SK-N-SH (cell line): ENCODE data around the gene LETM1. TPM values are rescaled to one million over a fixed set of nuclear protein-coding genes. Genes with fewer than 3 reads are reported as not detected.

Source experiments
- CTCF ChIA-PET: fragments of 300-600, 350-600 bp; formaldehyde crosslinking; extraction: SDS; loops from one replicate; lab custom pipeline; 2021; lab: Yijun Ruan, JAX
- POLR2A ChIA-PET: fragments of 350-600 bp; sonication (Branson Sonifier 250); formaldehyde crosslinking; extraction: SDS; loops from one replicate; lab custom pipeline; 2020; ENCODE audit warnings: antibody characterized with exemption, inconsistent platforms; lab: Yijun Ruan, JAX
- DNase-seq: peaks from one replicate; pipeline ENCODE4 v3.0.0; 2012
- H2AFZ ChIP-seq: fragments of 200-600 bp; sonication (generic); 2 replicates; pipeline ENCODE4 v1.8.1; 2016; ENCODE audit warnings: antibody characterized with exemption, mild to moderate bottlenecking, low read depth
- H3F3A ChIP-seq: fragments of 200-600 bp; sonication (generic); replicated peaks from 2 replicates; pipeline ENCODE3; 2016; ENCODE audit warnings: antibody characterized with exemption, mild to moderate bottlenecking; ENCODE audit not compliant: insufficient read depth
- H3K27ac ChIP-seq, 2 experiments: fragments of 200-500 bp in 1 of 2; fragments of 200-600 bp in 1 of 2; sonication (Bioruptor generic) in 1 of 2; sonication (generic), shearing (Covaris generic) in 1 of 2; 2 replicates each; pipeline versions ENCODE4 v1.5.1 to v1.6.1; 2014 to 2016; ENCODE audit warnings: low read depth in 2 of 2, inconsistent platforms in 1 of 2, low read length in 1 of 2, mild to moderate bottlenecking in 1 of 2, mixed read lengths in 1 of 2
- H3K27me3 ChIP-seq: fragments of 200-600 bp; sonication (generic), shearing (Covaris generic); 2 replicates; pipeline ENCODE4 v1.6.1; 2016; ENCODE audit warnings: mixed run types; ENCODE audit not compliant: insufficient read depth
- H3K36me3 ChIP-seq, 2 experiments: fragments of 200-500 bp in 1 of 2; fragments of 200-600 bp in 1 of 2; sonication (Bioruptor generic) in 1 of 2; sonication (generic) in 1 of 2; replicated peaks in 1 of 2; 2 replicates each; pipeline versions ENCODE3 to v1.5.1; 2014 to 2016; ENCODE audit warnings: low read length in 1 of 2, mild to moderate bottlenecking in 1 of 2; ENCODE audit not compliant: insufficient read depth in 2 of 2, control insufficient read depth in 1 of 2
- H3K4me1 ChIP-seq, 2 experiments: fragments of 200-500 bp in 1 of 2; fragments of 200-600 bp in 1 of 2; sonication (Bioruptor generic) in 1 of 2; sonication (generic), shearing (Covaris generic) in 1 of 2; 2 replicates each; pipeline versions ENCODE4 v1.5.1 to v1.6.1; 2014 to 2016; ENCODE audit warnings: low read depth in 1 of 2, low read length in 1 of 2, mixed run types in 1 of 2; ENCODE audit not compliant: insufficient read depth in 2 of 2, control insufficient read depth in 1 of 2
- H3K4me2 ChIP-seq: fragments of 200-600 bp; sonication (generic), shearing (Covaris generic); 2 replicates; pipeline ENCODE4 v1.6.1; 2017; ENCODE audit warnings: mixed run types
- H3K4me3 ChIP-seq, 2 experiments: fragments of 200-500 bp in 1 of 2; fragments of 200-600 bp in 1 of 2; sonication (Bioruptor generic) in 1 of 2; sonication (generic), shearing (Covaris generic) in 1 of 2; 2 replicates each; pipeline versions ENCODE4 v1.5.1 to v1.8.1; 2014 to 2016; ENCODE audit warnings: low read depth in 2 of 2, inconsistent platforms in 1 of 2, low read length in 1 of 2, mild to moderate bottlenecking in 1 of 2, mixed read lengths in 1 of 2, moderate library complexity in 1 of 2
- H3K79me2 ChIP-seq: fragments of 200-600 bp; sonication (generic); 2 replicates; pipeline ENCODE4 v1.8.1; 2017; ENCODE audit warnings: mild to moderate bottlenecking; ENCODE audit not compliant: insufficient read depth
- H3K9ac ChIP-seq: fragments of 200-600 bp; sonication (generic); 2 replicates; pipeline ENCODE4 v1.6.1; 2017; ENCODE audit warnings: mixed run types
- H3K9me2 ChIP-seq: fragments of 200-600 bp; sonication (generic); 2 replicates; pipeline ENCODE4 v1.6.1; 2017; ENCODE audit warnings: mixed run types
- H3K9me3 ChIP-seq: fragments of 200-600 bp; sonication (generic); 2 replicates; pipeline ENCODE4 v1.6.1; 2017; ENCODE audit warnings: mixed run types, mild to moderate bottlenecking, moderate library complexity
- H4K20me1 ChIP-seq: fragments of 200-600 bp; sonication (generic); 2 replicates; pipeline ENCODE4 v1.6.1; 2017; ENCODE audit warnings: mild to moderate bottlenecking, mixed run types; ENCODE audit not compliant: insufficient read depth
- CTCF ChIP-seq: fragments of 200-600 bp; sonication (generic); IDR thresholded peaks from 2 replicates; pipeline ENCODE4 v1.6.1; 2017; ENCODE audit warnings: antibody characterized with exemption, mild to moderate bottlenecking, moderate library complexity
- FOXM1 ChIP-seq: IDR thresholded peaks from 2 replicates; pipeline ENCODE4 v1.4.0; 2012; ENCODE audit warnings: low read depth, mild to moderate bottlenecking
- GABPA ChIP-seq: IDR thresholded peaks from 2 replicates; pipeline ENCODE4 v1.4.0; 2012; ENCODE audit warnings: low read depth, mild to moderate bottlenecking
- IRF3 ChIP-seq: fragments of 150-350 bp; IDR thresholded peaks from 2 replicates; pipeline ENCODE4 v1.6.1; 2016; ENCODE audit warnings: mild to moderate bottlenecking, low read depth, low read length
- JUND ChIP-seq: IDR thresholded peaks from 2 replicates; pipeline ENCODE4 v1.4.0; 2012
- MEF2A ChIP-seq: IDR thresholded peaks from 2 replicates; pipeline ENCODE4 v1.4.0; 2012; ENCODE audit warnings: low read depth, borderline replicate concordance
- RAD21 ChIP-seq: IDR thresholded peaks from 2 replicates; pipeline ENCODE4 v1.6.1; 2012; ENCODE audit warnings: mild to moderate bottlenecking, low read length
- RFX5 ChIP-seq: IDR thresholded peaks from 2 replicates; pipeline ENCODE4 v1.6.1; 2012; ENCODE audit warnings: mild to moderate bottlenecking, improper control_type of control experiment, low read length
- RXRA ChIP-seq: IDR thresholded peaks from 2 replicates; pipeline ENCODE4 v1.4.0; 2012; ENCODE audit warnings: low read depth, mild to moderate bottlenecking, borderline replicate concordance
- SIN3A ChIP-seq: IDR thresholded peaks from 2 replicates; pipeline ENCODE4 v1.6.1; 2012; ENCODE audit warnings: low read depth, mild to moderate bottlenecking, low read length, moderate library complexity, borderline replicate concordance
- WGBS: methylation state at CpG from one replicate; pipeline ENCODE4 v1.1.6; 2017; ENCODE audit warnings: low lambda C conversion rate; 5-methylcytosine and 5-hydroxymethylcytosine counted together
- polyA plus RNA-seq, 3 experiments: library from polyadenylated mRNA; depleted of rRNA; stranded (reverse); fragments of >200 nt; gene quantifications; 2 replicates each; pipeline ENCODE4 v1.2.3, GENCODE V29; 2012
- TF ChIP-seq, protein P1 (sequence below): fragments of 150-350 bp; IDR thresholded peaks from 2 replicates; pipeline ENCODE4 v1.6.1; 2017; ENCODE audit warnings: antibody characterized with exemption, low read length, low read depth, borderline replicate concordance
- TF ChIP-seq, protein P2 (sequence below): IDR thresholded peaks from 2 replicates; pipeline ENCODE4 v1.4.0; 2012; ENCODE audit warnings: low read depth, borderline replicate concordance
- TF ChIP-seq, protein P3 (sequence below): IDR thresholded peaks from 2 replicates; pipeline ENCODE4 v1.4.0; 2012; ENCODE audit warnings: low read depth

The LETM1 gene
- polyA plus RNA-seq, 1 of the 3 experiments (the other 2 are of a cell fraction) = 25.8 TPM

GRCh38 chr4:1765409-1766072 lies 90.4 kb downstream of the LETM1 start:
- 76% methylated on average over 4 of the region's 10 CpGs for WGBS
- H3K9me3 ChIP-seq = no peaks in the 10 kb centered on the region
- DNase-seq = peak; percentile 39
- no peak for TF ChIP-seq RAD21
- no peak for TF ChIP-seq RXRA
- no peak for TF ChIP-seq SIN3A
- TF ChIP-seq RFX5 = no peak
- TF ChIP-seq, protein P1, sequence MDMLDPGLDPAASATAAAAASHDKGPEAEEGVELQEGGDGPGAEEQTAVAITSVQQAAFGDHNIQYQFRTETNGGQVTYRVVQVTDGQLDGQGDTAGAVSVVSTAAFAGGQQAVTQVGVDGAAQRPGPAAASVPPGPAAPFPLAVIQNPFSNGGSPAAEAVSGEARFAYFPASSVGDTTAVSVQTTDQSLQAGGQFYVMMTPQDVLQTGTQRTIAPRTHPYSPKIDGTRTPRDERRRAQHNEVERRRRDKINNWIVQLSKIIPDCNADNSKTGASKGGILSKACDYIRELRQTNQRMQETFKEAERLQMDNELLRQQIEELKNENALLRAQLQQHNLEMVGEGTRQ = no peak
- no peak for TF ChIP-seq GABPA
- no peak for TF ChIP-seq JUND
- TF ChIP-seq, all 33 proteins: peak for 0
- H3K4me3 ChIP-seq = no peak overlapping the region
- peaks cover 0 to 12% of the 10 kb centered on the region in 2 experiments; a peak in 1 of 4 replicates for H3K4me1 ChIP-seq
- no peaks in the 10 kb centered on the region for H3K79me2 ChIP-seq
- no peak overlapping the region for H2AFZ ChIP-seq
- no peak overlapping the region for H3K27ac ChIP-seq
- ChIA-PET CTCF (interaction anchor here (1.2 to 4.1 kb wide), 6 partner anchors 10 to 44 kb away, joined by 4 to 21 read pairs (median 6); no protein-coding TSS in a partner anchor), POLR2A (no interaction called here)
- no peak overlapping the region for H3K4me2 ChIP-seq
- no peaks in the 10 kb centered on the region for H3K27me3 ChIP-seq
- no peaks in the 10 kb centered on the region for H3K9me2 ChIP-seq
- no peaks in the 10 kb centered on the region for H3F3A ChIP-seq
- no peaks in the 10 kb centered on the region for H3K36me3 ChIP-seq
- no peaks in the 10 kb centered on the region for H4K20me1 ChIP-seq
- H3K9ac ChIP-seq = no peak overlapping the region

DNA sequence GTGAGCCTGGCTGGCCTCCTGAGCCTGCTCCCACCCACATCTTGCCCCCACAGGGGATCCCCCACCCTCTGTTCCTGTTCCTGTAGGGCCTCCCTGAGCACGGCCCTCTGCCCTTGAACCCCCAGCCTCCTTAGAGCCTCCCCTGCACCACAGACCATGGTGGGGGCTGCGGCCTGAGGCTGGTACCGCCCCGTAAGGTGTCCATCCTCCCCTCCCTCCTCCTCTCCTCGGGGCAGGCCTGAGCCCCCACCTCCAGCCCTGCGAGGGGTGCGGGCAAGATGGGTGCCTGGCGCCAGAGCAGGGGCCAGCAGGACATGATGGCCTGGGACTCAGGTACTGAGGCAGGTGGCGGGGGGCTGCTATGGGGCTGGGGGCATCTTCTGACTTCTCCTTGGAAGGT lies 91.3 kb downstream of the LETM1 start:
- no peaks in the 10 kb centered on the region for H3F3A ChIP-seq
- H3K4me2 ChIP-seq = no peak overlapping the region
- no peak overlapping the region for H2AFZ ChIP-seq
- 84% methylated on average over 5 of the region's 9 CpGs for WGBS
- H3K27ac ChIP-seq = no peak overlapping the region
- H3K4me3 ChIP-seq = no peak overlapping the region
- no peaks in the 10 kb centered on the region for H3K27me3 ChIP-seq
- ChIA-PET CTCF (interaction anchor here (0.7 to 4.1 kb wide), 5 partner anchors 9 to 20 kb away, joined by 3 to 19 read pairs (median 5); no protein-coding TSS in a partner anchor), POLR2A (no interaction called here)
- H3K9ac ChIP-seq = no peak overlapping the region
- TF ChIP-seq MEF2A (no peak), CTCF (no peak), IRF3 (no peak), FOXM1 (no peak)
- TF ChIP-seq, protein P2, sequence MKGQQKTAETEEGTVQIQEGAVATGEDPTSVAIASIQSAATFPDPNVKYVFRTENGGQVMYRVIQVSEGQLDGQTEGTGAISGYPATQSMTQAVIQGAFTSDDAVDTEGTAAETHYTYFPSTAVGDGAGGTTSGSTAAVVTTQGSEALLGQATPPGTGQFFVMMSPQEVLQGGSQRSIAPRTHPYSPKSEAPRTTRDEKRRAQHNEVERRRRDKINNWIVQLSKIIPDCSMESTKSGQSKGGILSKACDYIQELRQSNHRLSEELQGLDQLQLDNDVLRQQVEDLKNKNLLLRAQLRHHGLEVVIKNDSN = no peak
- TF ChIP-seq, protein P3, sequence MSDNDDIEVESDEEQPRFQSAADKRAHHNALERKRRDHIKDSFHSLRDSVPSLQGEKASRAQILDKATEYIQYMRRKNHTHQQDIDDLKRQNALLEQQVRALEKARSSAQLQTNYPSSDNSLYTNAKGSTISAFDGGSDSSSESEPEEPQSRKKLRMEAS = no peak
- H3K4me1 ChIP-seq = peaks cover 0 to 12% of the 10 kb centered on the region in 2 experiments; a peak in 1 of 4 replicates
- H3K9me3 ChIP-seq = no peaks in the 10 kb centered on the region
- H3K36me3 ChIP-seq = no peaks in the 10 kb centered on the region
- no peaks in the 10 kb centered on the region for H3K79me2 ChIP-seq
- DNase-seq = peak; percentile 39
- no peaks in the 10 kb centered on the region for H3K9me2 ChIP-seq
- no peaks in the 10 kb centered on the region for H4K20me1 ChIP-seq
